HG03460 (cell line): ENCODE results near the gene UBE2B.

Experiments used
- ATAC-seq: cut with Tn5 transposase; IDR thresholded peaks from one replicate; pipeline ENCODE4 v1.9.1; 2021; ENCODE audit not compliant: unreplicated experiment

UBE2B gene

DNA sequence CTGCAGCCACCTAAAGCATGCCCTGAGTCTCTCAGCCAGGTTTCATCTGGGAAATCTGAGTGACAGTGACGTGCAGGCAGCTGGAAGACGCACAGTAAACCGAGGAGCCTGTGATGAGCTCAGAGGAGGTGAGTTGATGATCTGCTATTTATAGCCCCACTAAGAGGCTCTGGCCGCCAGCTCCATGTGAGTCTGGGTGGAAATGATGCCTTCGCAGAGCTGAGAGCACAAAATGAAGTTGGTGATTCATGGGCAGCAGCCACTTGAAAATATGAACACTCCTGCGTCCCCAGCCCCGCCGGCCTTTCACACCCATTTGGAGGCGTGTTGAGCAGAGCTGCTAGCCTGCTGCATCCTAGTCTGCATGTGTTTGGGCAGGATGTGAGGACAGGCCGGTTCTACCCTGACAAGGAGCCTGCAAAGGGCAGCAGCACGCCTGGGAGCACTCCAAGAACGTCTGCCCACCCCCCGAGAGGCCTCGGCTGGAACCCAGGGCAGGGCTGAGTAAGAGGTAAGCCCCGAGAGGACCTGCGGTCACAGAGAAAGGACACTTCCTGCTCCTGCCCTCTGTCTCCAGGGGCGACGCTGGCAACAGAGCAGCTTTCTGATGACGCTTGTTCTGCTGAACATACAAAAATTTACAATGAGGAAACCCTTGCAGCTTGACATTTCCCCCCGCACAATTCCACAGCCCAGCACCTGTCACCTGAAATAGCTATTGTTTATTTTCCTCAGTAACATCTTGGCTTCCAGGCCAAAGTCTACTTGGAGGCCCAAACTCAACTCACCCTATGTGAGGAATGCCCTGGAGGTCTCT lies 65.4 kb downstream of the UBE2B start:
- ATAC-seq, result peak; percentile 92

DNA sequence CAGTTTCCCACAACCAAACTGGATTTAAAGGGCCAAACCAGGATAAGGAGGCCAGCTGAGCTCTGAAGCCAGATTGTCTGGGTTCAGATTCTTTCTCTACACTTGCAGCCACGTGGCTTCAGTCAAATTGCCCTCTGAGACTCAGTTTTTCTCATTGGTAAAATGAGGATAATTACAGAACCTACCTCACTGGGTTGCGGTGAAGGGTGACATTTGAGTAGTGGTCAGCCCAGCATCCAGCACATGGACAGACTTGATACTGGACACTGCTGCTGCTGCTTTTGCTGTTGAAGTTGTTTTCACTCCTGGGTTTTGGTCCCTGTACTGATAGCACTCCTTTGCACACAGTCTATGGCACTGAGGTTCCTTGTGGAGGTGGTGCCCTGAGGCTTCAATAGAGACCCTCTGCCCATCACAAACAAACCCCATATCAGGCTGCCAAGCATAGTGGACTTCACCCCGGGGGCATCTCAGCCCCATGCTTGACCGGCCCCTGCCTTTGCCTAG lies 66.0 kb downstream of the UBE2B start:
- no peak for ATAC-seq

DNA sequence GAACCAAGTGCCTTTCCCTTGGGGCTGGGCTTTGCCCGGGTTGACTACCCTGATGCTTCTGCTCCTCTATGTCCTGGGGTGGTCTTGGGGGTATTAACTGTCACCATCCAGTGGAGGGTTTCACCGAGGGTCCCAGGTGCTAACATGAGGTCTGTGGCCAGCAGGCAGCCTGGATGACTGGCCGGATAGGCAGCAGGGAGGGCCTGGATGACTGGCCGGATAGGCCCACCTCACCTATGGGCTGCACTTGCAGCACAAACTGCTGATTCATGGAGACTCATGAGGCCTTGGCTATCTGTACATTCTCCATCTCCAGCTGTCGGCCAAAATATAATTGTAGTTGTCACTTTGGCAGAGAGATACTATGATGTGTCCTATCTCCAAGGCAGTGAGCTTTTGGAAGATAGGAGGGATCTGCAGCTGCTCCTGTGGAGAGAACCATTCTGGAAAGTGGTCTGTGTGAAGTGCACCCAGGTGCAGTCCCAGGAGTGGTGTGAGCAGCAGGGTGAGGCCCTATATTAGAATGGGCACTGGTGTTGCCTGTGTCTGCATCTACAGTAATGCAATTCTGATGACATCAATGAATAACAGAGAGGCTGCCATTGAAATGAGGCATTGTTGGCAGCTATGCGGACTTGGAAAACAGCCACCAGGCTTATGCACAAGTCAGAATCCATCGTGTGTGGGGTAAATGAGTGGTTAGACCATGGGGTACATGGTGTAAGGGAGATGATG lies 66.6 kb downstream of the UBE2B start:
- ATAC-seq, result no peak

DNA sequence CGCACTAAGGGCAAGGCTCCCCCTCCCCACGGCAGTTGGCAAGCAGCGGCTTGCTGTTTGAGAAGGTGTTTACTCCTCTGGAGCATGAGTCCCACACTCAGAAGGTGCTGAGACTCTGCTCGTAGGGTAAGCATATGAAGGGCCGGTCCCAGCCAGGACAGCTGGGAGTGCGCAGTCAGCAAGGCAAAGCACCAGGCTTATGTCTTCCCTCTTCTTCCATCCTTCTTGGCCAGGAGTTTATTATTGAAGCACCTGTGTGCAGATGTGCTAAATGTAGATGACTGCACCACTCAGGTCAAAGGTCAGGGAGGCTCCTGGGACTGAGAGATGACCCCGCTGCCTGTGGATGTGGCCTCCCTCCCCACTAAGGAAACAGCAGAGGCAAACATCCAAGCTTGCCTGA lies 67.4 kb downstream of the UBE2B start:
- no peak for ATAC-seq

DNA sequence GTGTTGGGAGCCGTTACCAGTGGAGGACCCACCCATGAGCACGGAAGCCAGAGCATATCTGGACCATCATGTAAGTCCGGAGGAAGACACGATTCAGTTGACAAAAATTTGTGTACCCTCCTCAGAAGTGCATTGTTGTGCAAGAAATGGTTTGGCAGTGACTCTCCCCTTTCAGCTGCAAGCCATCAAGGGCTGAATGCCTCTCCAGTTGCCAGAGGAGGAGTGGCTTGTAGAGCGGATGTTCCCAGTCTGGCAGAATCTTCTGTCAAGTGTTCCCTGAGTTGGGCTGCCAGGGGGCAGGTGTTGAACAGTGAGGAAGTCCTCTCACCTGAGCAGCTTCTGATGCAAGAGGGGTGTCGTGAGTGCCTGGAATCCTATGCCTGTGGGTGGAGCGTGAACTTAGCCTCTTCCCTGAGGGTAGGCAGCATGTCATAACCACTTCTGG lies 67.9 kb downstream of the UBE2B start:
- no peak for ATAC-seq

DNA sequence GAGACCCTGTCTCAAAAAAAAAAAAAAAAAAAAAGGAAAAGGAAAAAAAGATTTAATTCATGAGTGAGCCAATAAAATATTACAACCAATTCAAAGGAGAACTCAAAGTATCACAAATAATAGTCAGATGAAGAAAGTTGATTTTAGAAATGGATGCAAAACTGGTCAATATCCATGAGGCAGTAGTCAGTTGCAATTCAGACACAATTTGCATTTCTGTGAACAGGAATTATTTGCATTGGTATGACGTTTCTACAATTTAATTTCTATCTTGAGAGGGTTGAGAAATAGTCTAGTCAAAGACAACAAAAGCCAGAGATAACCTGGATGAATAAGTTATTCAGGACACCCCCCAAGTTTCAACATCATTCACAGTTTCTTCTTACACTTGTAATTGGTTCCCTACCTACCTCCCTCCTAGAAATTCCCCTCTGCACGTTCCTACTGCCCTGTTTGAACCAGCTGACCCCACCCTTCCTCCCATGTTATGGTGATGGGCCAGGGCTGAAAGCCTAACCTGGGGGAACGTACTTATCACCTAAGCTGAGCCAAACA lies 68.9 kb downstream of the UBE2B start:
- no peak for ATAC-seq
